H1 (cell line): ENCODE results near the gene TTC4. TPM values are rescaled to one million over a fixed set of nuclear protein-coding genes. Genes with fewer than 3 reads are reported as not detected.

Source experiments
- CTCF ChIA-PET: fragments of 300-600 bp; sonication (Branson Sonifier 250); formaldehyde crosslinking; loops from one replicate; lab custom pipeline; 2021; ENCODE audit not compliant: partially characterized antibody; lab: Charles Lee
- POLR2A ChIA-PET: fragments of 300-600 bp; sonication (Branson Sonifier 250); formaldehyde crosslinking; loops from one replicate; lab custom pipeline; 2021; ENCODE audit warnings: inconsistent platforms; ENCODE audit not compliant: partially characterized antibody; lab: Charles Lee
- DNase-seq, 2 experiments: peaks; one replicate each; pipeline versions ENCODE4 v3.0.0 to v3.0.0-alpha.2; 2010 to 2022; ENCODE audit warnings: low spot score in 2 of 2, low read depth in 1 of 2, mixed read lengths in 1 of 2
- FAIRE-seq: peaks from 2 replicates; lab custom pipeline; 2011; peaks lifted over from hg19 to GRCh38; lab: Jason Lieb, UNC
- H2AFZ ChIP-seq: 2 replicates; pipeline ENCODE4 v1.8.1; 2012; ENCODE audit warnings: low read length, inconsistent platforms
- H2AK5ac ChIP-seq: 2 replicates; pipeline ENCODE4 v1.6.1; 2013; ENCODE audit warnings: low read depth, low read length
- H2BK120ac ChIP-seq: replicated peaks from 2 replicates; pipeline ENCODE3; 2013; ENCODE audit warnings: low read depth, low read length, inconsistent platforms
- H2BK12ac ChIP-seq: 2 replicates; pipeline ENCODE4 v1.6.1; 2013; ENCODE audit warnings: low read depth, low read length
- H2BK15ac ChIP-seq: 2 replicates; pipeline ENCODE4 v1.6.1; 2013; ENCODE audit warnings: low read length
- H2BK20ac ChIP-seq: 2 replicates; pipeline ENCODE4 v1.6.1; 2013; ENCODE audit warnings: low read length
- H2BK5ac ChIP-seq: 2 replicates; pipeline ENCODE4 v1.6.1; 2013; ENCODE audit warnings: low read depth, low read length
- H3K14ac ChIP-seq: 2 replicates; pipeline ENCODE4 v1.6.1; 2013; ENCODE audit warnings: inconsistent platforms; ENCODE audit not compliant: insufficient read length
- H3K18ac ChIP-seq: 2 replicates; pipeline ENCODE4 v1.6.1; 2013; ENCODE audit warnings: low read length; ENCODE audit errors: extremely low read depth
- H3K23ac ChIP-seq: 2 replicates; pipeline ENCODE4 v1.6.1; 2013; ENCODE audit warnings: inconsistent platforms; ENCODE audit not compliant: insufficient read length
- H3K23me2 ChIP-seq: 2 replicates; pipeline ENCODE4 v1.6.1; 2013; ENCODE audit warnings: low read depth, low read length
- H3K27ac ChIP-seq: 2 replicates; pipeline ENCODE4 v1.6.1; 2011; ENCODE audit warnings: low read depth, low read length, inconsistent platforms
- H3K27me3 ChIP-seq, 4 experiments: replicated peaks in 1 of 4; 1 replicate in 1 of 4; 2 replicates in 3 of 4; pipeline versions ENCODE4 v1.6.1 to v1.8.1; 2011 to 2013; ENCODE audit warnings: low read length in 3 of 4, mild to moderate bottlenecking in 3 of 4, inconsistent platforms in 2 of 4, mixed read lengths in 2 of 4, moderate library complexity in 1 of 4; ENCODE audit not compliant: control insufficient read depth in 3 of 4, insufficient read depth in 3 of 4; ENCODE audit errors: extremely low read depth in 1 of 4
- H3K36me3 ChIP-seq, 4 experiments: 2 replicates each; pipeline versions ENCODE4 v1.6.1 to v1.8.1; 2011 to 2013; ENCODE audit warnings: mild to moderate bottlenecking in 4 of 4, low read length in 3 of 4, moderate library complexity in 2 of 4, control low read depth in 1 of 4, inconsistent platforms in 1 of 4; ENCODE audit not compliant: insufficient read depth in 4 of 4, control insufficient read depth in 2 of 4
- H3K4ac ChIP-seq: replicated peaks from 2 replicates; pipeline ENCODE3; 2013; ENCODE audit warnings: low read length, low read depth, mixed read lengths, inconsistent platforms; ENCODE audit not compliant: insufficient read length
- H3K4me1 ChIP-seq, 4 experiments: replicated peaks in 1 of 4; 1 replicate in 1 of 4; 2 replicates in 3 of 4; pipeline versions ENCODE4 v1.6.1 to v1.8.1; 2011 to 2013; ENCODE audit warnings: low read length in 3 of 4, inconsistent platforms in 2 of 4, mixed read lengths in 1 of 4; ENCODE audit not compliant: insufficient read depth in 4 of 4, control insufficient read depth in 3 of 4
- H3K4me2 ChIP-seq, 2 experiments: 2 replicates each; pipeline versions ENCODE4 v1.6.1 to v1.8.1; 2011 to 2013; ENCODE audit warnings: low read depth in 2 of 2, low read length in 2 of 2, control low read depth in 1 of 2, inconsistent platforms in 1 of 2, mild to moderate bottlenecking in 1 of 2; ENCODE audit not compliant: insufficient read depth in 1 of 2
- H3K4me3 ChIP-seq, 4 experiments: fragments of 200-600, 300-600 bp in 1 of 4; sonication (generic), shearing (Covaris generic), sonication (Bioruptor Twin) in 1 of 4; 2 replicates each; pipeline versions ENCODE4 v1.5.1 to v1.8.1; 2011 to 2016; ENCODE audit warnings: low read length in 4 of 4, low read depth in 3 of 4, control low read depth in 2 of 4, inconsistent platforms in 2 of 4, mild to moderate bottlenecking in 2 of 4, mixed read lengths in 1 of 4, moderate library complexity in 1 of 4; ENCODE audit not compliant: insufficient read depth in 2 of 4; ENCODE audit errors: extremely low read depth in 1 of 4
- H3K56ac ChIP-seq: replicated peaks from 2 replicates; pipeline ENCODE3; 2013; ENCODE audit warnings: low read depth, mild to moderate bottlenecking, mixed read lengths, low read length, inconsistent platforms; ENCODE audit not compliant: insufficient read length
- H3K79me1 ChIP-seq: 2 replicates; pipeline ENCODE4 v1.6.1; 2013; ENCODE audit warnings: low read depth, low read length, control low read depth
- H3K79me2 ChIP-seq, 2 experiments: 2 replicates each; pipeline versions ENCODE4 v1.6.1 to v1.8.1; 2012 to 2013; ENCODE audit warnings: low read length in 2 of 2, mild to moderate bottlenecking in 2 of 2, inconsistent platforms in 1 of 2; ENCODE audit not compliant: insufficient read depth in 2 of 2, control insufficient read depth in 1 of 2
- H3K9ac ChIP-seq, 4 experiments: replicated peaks in 1 of 4; 1 replicate in 1 of 4; 2 replicates in 3 of 4; pipeline versions ENCODE4 v1.6.1 to v1.8.1; 2011 to 2013; ENCODE audit warnings: low read depth in 3 of 4, low read length in 3 of 4, control low read depth in 2 of 4, mild to moderate bottlenecking in 2 of 4, moderate library complexity in 2 of 4, inconsistent platforms in 1 of 4; ENCODE audit errors: extremely low read depth in 1 of 4
- H3K9me3 ChIP-seq, 2 experiments: 2 replicates each; pipeline versions ENCODE4 v1.6.1 to v1.8.1; 2012 to 2013; ENCODE audit warnings: mild to moderate bottlenecking in 2 of 2, moderate library complexity in 2 of 2, control low read depth in 1 of 2, inconsistent platforms in 1 of 2, low read depth in 1 of 2, low read length in 1 of 2, mixed read lengths in 1 of 2; ENCODE audit not compliant: insufficient read depth in 2 of 2
- H4K20me1 ChIP-seq, 2 experiments: replicated peaks in 1 of 2; 2 replicates each; pipeline versions ENCODE3 to v1.8.1; 2011 to 2013; ENCODE audit warnings: inconsistent platforms in 2 of 2, low read length in 2 of 2, mild to moderate bottlenecking in 1 of 2; ENCODE audit not compliant: insufficient read depth in 2 of 2, control insufficient read depth in 1 of 2
- H4K5ac ChIP-seq: 2 replicates; pipeline ENCODE4 v1.6.1; 2013; ENCODE audit warnings: low read length, low read depth, mixed read lengths, inconsistent platforms; ENCODE audit not compliant: insufficient read length
- H4K8ac ChIP-seq: 2 replicates; pipeline ENCODE4 v1.8.0; 2013; ENCODE audit warnings: mild to moderate bottlenecking, moderate library complexity, low read length, inconsistent platforms; ENCODE audit not compliant: insufficient read depth; ENCODE audit errors: extremely low read depth
- H4K91ac ChIP-seq: replicated peaks from 2 replicates; pipeline ENCODE3; 2013; ENCODE audit warnings: low read length, mixed read lengths, inconsistent platforms; ENCODE audit not compliant: insufficient read length
- CTCF ChIP-seq, 3 experiments: IDR thresholded peaks; 1 replicate in 2 of 3; 2 replicates in 1 of 3; pipeline versions ENCODE4 v1.5.1 to v1.6.1; 2011; ENCODE audit warnings: low read length in 3 of 3, mild to moderate bottlenecking in 3 of 3, inconsistent platforms in 2 of 3, low read depth in 1 of 3, moderate library complexity in 1 of 3; ENCODE audit not compliant: insufficient read depth in 1 of 3; ENCODE audit errors: control extremely low read depth in 1 of 3
- POU5F1 ChIP-seq: IDR thresholded peaks from 2 replicates; pipeline ENCODE4 v1.6.1; 2011; ENCODE audit warnings: low read depth, mild to moderate bottlenecking, low read length, moderate library complexity
- WGBS, 2 experiments: shearing (Covaris generic) in 1 of 2; methylation state at CpG; one replicate each; pipeline versions ENCODE4 v1.1.6 to v1.1.7; 2013 to 2015; ENCODE audit warnings: low lambda C conversion rate in 2 of 2, mixed read lengths in 2 of 2, inconsistent platforms in 1 of 2, low coverage in 1 of 2, missing lambda C conversion rate in 1 of 2; ENCODE audit not compliant: insufficient replicate concordance in 2 of 2, insufficient coverage in 1 of 2, insufficient read length in 1 of 2; ENCODE audit errors: extremely low coverage in 1 of 2, missing lambda C conversion rate in 1 of 2; 5-methylcytosine and 5-hydroxymethylcytosine counted together
- polyA plus RNA-seq, 7 experiments: library from polyadenylated mRNA; depleted of rRNA in 3 of 7; stranded (reverse) in 5 of 7; unstranded in 2 of 7; fragments of >200 nt in 5 of 7; fragments of 200-250 nt in 2 of 7; gene quantifications; 1 replicate in 5 of 7; 2 replicates in 1 of 7; 4 replicates in 1 of 7; pipeline versions ENCODE4 v1.2.1 to v1.2.3, GENCODE V29; 2011 to 2013; ENCODE audit warnings: missing spikeins in 2 of 7, mixed read lengths in 2 of 7
- total RNA-seq: library from RNA; stranded (reverse); fragmentation: NEBNext Ultra II Directional; extraction: Animal tissue kit (Norgen Biotek cat#: 25700); gene quantifications from 2 replicates; pipeline ENCODE4 v1.2.1, GENCODE V29; 2021

TTC4 gene
- total and polyA plus RNA-seq, 2 of the 8 experiments (the other 6 are each of a cell fraction or from before 2014, with no cell fraction given), result 21.0 to 25.1 TPM

DNA sequence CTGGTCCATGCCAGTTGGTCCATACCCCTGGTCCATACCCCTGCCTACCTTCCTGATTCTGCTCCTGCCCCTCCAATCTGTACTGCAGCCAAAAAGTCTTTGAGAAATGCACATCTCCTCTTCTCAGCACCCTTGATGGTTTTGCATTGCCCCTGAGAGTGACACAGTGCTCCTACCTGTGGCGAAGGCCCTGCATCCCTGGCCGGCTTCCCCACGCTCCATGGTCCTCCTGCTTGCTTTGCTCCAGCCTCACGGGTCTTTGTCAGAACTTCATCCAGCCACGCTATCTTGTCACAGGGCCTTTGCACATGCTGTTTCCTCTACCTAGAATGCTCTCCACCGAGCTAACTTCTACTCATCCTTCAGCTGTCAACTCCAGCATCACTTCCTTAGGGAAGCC lies 32.2 kb upstream of the TTC4 start:
- H4K20me1 ChIP-seq, result no peaks in the 10 kb centered on the region
- peaks cover 0 to 9% (median 3%) of the 10 kb centered on the region in 4 experiments; a peak in 3 of 7 replicates for H3K4me1 ChIP-seq
- no peak overlapping the region for H2AFZ ChIP-seq
- no peak overlapping the region for H2BK15ac ChIP-seq
- H3K79me1 ChIP-seq, result no peaks in the 10 kb centered on the region
- H3K4me3 ChIP-seq, result no peak overlapping the region
- H3K27ac ChIP-seq, result no peak overlapping the region
- H2AK5ac ChIP-seq, result no peak overlapping the region
- WGBS, 2 experiments, result 88% methylated on average over 6 of the region's 6 CpGs; no CpG with 5 or more reads in 1 of the 2 experiments
- H3K14ac ChIP-seq, result no peak overlapping the region
- H3K4me2 ChIP-seq, result no peak overlapping the region
- no peaks in the 10 kb centered on the region for H3K9me3 ChIP-seq
- H2BK12ac ChIP-seq, result no peak overlapping the region
- H3K23ac ChIP-seq, result no peak overlapping the region
- DNase-seq, result no peak
- H3K79me2 ChIP-seq, result no peaks in the 10 kb centered on the region
- CTCF ChIA-PET, result interaction anchor here (1.2 to 5.6 kb wide), 3 partner anchors 8 to 13 kb away, joined by 3 to 33 read pairs (median 8); no protein-coding TSS in a partner anchor
- no peak overlapping the region for H3K18ac ChIP-seq
- no peak overlapping the region for H4K91ac ChIP-seq
- no peaks in the 10 kb centered on the region for H3K23me2 ChIP-seq
- no peaks in the 10 kb centered on the region for H3K27me3 ChIP-seq
- no peak overlapping the region for H2BK5ac ChIP-seq
- H3K9ac ChIP-seq, result no peak overlapping the region
- H2BK20ac ChIP-seq, result no peak overlapping the region
- no peak for FAIRE-seq
- H4K5ac ChIP-seq, result no peak overlapping the region
- no peaks in the 10 kb centered on the region for H3K36me3 ChIP-seq
- H3K56ac ChIP-seq, result no peak overlapping the region
- no peak overlapping the region for H3K4ac ChIP-seq
- POLR2A ChIA-PET, result no interaction called here
- no peak overlapping the region for H4K8ac ChIP-seq
- H2BK120ac ChIP-seq, result no peak overlapping the region
- TF ChIP-seq POU5F1 (no peak), CTCF (IDR thresholded peaks at IDR 0.05; ENCODE audit: control extremely low read depth in 1 of 3, insufficient read depth in 1 of 3, low read depth in 1 of 3, low read length in 3 of 3) (no peak)
